ENCODE data around the gene SORCS2. TPM values are rescaled to one million over a fixed set of nuclear protein-coding genes. Genes with fewer than 3 reads are reported as not detected.

The SORCS2 gene
- total RNA-seq, 4 donors from 2014 or later = 1.1 to 2.5 (median 2.0) TPM

- Histone ChIP-seq H3K4me3 (no peak overlapping the region), H3K9me3 (no peaks in the 10 kb centered on the region), H3K4me1 (peaks cover 0 to 12% (median 0%) of the 10 kb centered on the region in 3 donors), H3K27ac (no peak overlapping the region), H3K27me3 (peaks cover 0 to 21% (median 0%) of the 10 kb centered on the region in 4 donors), H3K36me3 (no peaks in the 10 kb centered on the region)
- TF ChIP-seq POLR2A (IDR thresholded peaks at IDR 0.05) = no peak
- TF ChIP-seq CTCF (IDR thresholded peaks at IDR 0.05) = no peak
- intact Hi-C loops (cut with DNase I) = no loop called here
- no peak for DNase-seq
- 81 to 84% methylated on average over 12 to 16 of the region's 28 CpGs for WGBS, 2 donors
Measured at GRCh38 chr4:7384003-7384928, 191.9 kb downstream of the SORCS2 start.

DNA sequence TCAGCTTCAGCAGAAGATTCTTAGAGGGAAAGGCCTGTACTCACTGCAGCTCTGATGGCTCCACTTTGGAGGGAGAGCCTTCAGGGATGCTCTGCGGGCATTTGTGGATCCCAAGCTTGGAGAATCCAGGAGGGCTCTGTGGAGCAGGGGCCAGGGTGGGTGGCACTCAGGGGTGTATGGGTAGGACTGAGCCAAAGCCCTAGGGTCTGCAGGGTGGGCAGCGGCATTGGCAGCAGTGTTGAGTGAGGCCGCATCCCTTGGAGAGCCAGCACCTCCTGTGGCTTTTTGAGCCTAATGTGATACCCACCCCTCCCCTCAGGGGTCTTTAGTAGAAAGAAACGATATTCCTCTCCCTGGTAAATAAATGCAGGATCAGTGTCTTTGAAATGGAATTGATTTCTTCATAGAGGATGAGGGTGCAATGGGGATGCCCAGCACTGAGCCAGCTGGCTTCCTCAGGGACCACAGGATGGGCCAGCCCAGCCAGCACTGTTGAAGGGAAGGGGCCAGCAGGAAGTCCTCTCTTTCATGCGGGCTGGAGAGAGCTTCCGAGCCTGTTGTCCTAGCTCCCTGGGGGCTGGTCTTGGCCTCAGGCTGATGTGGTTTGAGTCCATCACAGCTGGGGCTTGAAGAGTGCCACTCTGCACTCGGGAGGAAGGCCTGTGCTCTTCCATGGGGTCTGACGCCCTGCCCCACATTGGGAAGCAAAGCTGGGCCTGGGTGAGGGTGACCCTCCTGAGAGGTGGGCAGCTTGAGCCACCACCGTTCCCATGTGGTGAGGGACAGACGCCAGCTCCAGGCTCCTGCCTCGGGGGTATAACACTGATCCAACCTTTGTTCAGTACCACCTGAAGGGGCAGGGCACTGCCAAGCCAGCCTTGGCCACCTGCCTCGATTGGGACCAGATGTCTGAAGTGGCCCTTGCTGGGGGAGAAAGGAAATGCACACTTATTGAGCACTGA, 192.9 kb downstream of the SORCS2 start:
- Histone ChIP-seq H3K27me3 (peaks cover 0 to 11% (median 0%) of the 10 kb centered on the region in 4 donors), H3K4me3 (no peak overlapping the region), H3K4me1 (peaks cover 0 to 7% (median 0%) of the 10 kb centered on the region in 3 donors), H3K27ac (no peak overlapping the region), H3K36me3 (no peaks in the 10 kb centered on the region), H3K9me3 (no peaks in the 10 kb centered on the region)
- intact Hi-C loops (cut with DNase I) = no loop called here
- 73 to 79% methylated on average over 3 to 5 of the region's 12 CpGs for WGBS, 2 donors
- TF ChIP-seq CTCF (IDR thresholded peaks at IDR 0.05) (no peak), POLR2A (IDR thresholded peaks at IDR 0.05) (no peak)
- DNase-seq = no peak

- 66 to 90% methylated on average over 3 to 5 of the region's 6 CpGs for WGBS, 2 donors
- Histone ChIP-seq H3K36me3 (no peaks in the 10 kb centered on the region), H3K4me1 (no peaks in the 10 kb centered on the region), H3K27ac (no peak overlapping the region), H3K4me3 (no peak overlapping the region), H3K9me3 (no peaks in the 10 kb centered on the region), H3K27me3 (peaks cover 0 to 25% (median 0%) of the 10 kb centered on the region in 4 donors)
- TF ChIP-seq CTCF (IDR thresholded peaks at IDR 0.05) (no peak), POLR2A (IDR thresholded peaks at IDR 0.05) (no peak)
- no peak for DNase-seq
- intact Hi-C loops (cut with DNase I) = no loop called here
Measured at GRCh38 chr4:7387925-7388324, 195.6 kb downstream of the SORCS2 start.

- Histone ChIP-seq H3K4me3 (no peak overlapping the region), H3K27me3 (peaks cover 0 to 31% (median 0%) of the 10 kb centered on the region in 4 donors), H3K27ac (no peak overlapping the region), H3K9me3 (no peaks in the 10 kb centered on the region), H3K4me1 (no peaks in the 10 kb centered on the region), H3K36me3 (no peaks in the 10 kb centered on the region)
- no peak for DNase-seq
- 82 to 84% methylated on average over 11 of the region's 13 CpGs for WGBS, 2 donors
- TF ChIP-seq POLR2A (IDR thresholded peaks at IDR 0.05) (no peak), CTCF (IDR thresholded peaks at IDR 0.05) (no peak)
- intact Hi-C loops (cut with DNase I) = no loop called here
Measured at GRCh38 chr4:7388627-7389026, 196.3 kb downstream of the SORCS2 start.

Data from esophagus squamous epithelium (tissue), 5 donors.